Gastrocnemius medialis (tissue), 4 donors: ENCODE results near the gene PDLIM1. TPM values are rescaled to one million over a fixed set of nuclear protein-coding genes. Genes with fewer than 3 reads are reported as not detected.

Experiments
- ATAC-seq, 2 donors: fragments of 150-250 bp; one replicate each; pipeline ENCODE4 v1.9.1; 2016
- DNase-seq, 2 donors: peaks; one replicate each; pipeline ENCODE4 v3.0.0-alpha.2; 2019
- H3K27ac ChIP-seq, 4 donors: fragments of 200-600 bp; sonication (generic); 1 replicate in 1 of 4; 2 replicates in 3 of 4; pipeline ENCODE4 v1.5.1; 2016 to 2018; ENCODE audit warnings: mild to moderate bottlenecking in 2 of 4, moderate library complexity in 1 of 4
- H3K27me3 ChIP-seq, 3 donors: fragments of 200-600 bp; sonication (generic) in 2 of 3; 1 replicate in 1 of 3; 2 replicates in 2 of 3; pipeline versions ENCODE4 v1.5.1 to v1.6.0; 2016 to 2019; ENCODE audit warnings: mild to moderate bottlenecking in 1 of 3, moderate library complexity in 1 of 3
- H3K36me3 ChIP-seq, 2 donors: fragments of 200-600 bp; sonication (generic) in 1 of 2; one replicate each; pipeline ENCODE4 v1.5.1; 2017 to 2018
- H3K4me1 ChIP-seq, 2 donors: fragments of 200-600 bp; sonication (generic) in 1 of 2; one replicate each; pipeline ENCODE4 v1.5.1; 2016 to 2017; ENCODE audit warnings: mild to moderate bottlenecking in 2 of 2
- H3K4me3 ChIP-seq, 4 donors: fragments of 200-600 bp; sonication (generic) in 3 of 4; 1 replicate in 1 of 4; 2 replicates in 3 of 4; pipeline ENCODE4 v1.5.1; 2016 to 2019; ENCODE audit warnings: mild to moderate bottlenecking in 2 of 4
- H3K9me3 ChIP-seq, 3 donors: fragments of 200-600 bp; sonication (generic) in 2 of 3; 1 replicate in 1 of 3; 2 replicates in 2 of 3; pipeline ENCODE4 v1.5.1; 2016 to 2019
- POLR2A ChIP-seq, 2 donors: fragments of 450-650 bp; IDR thresholded peaks; one replicate each; pipeline ENCODE4 v1.6.1; 2017; ENCODE audit warnings: antibody characterized with exemption in 2 of 2, mild to moderate bottlenecking in 2 of 2, moderate library complexity in 2 of 2
- in situ Hi-C, 4 donors: fragments of 200-750 bp; cut with MboI; loops; one replicate each; pipeline versions ENCODE4 v1.15.0 to v1.8.0; 2017; ENCODE audit warnings: low sequenced_read_pairs in 4 of 4
- intact Hi-C: fragments of 100-400 bp; cut with DNase I; formaldehyde crosslinking; loops from one replicate; pipeline ENCODE4 v1.15.1; 2023; ENCODE audit warnings: low total_unique reads
- total RNA-seq, 4 donors: library from RNA; depleted of rRNA; stranded (reverse); fragments of >200 nt; gene quantifications; one replicate each; pipeline versions ENCODE4 v1.1.0 to v1.2.3, GENCODE V29; 2016
- TF ChIP-seq, protein P1 (sequence below), 5 experiments: fragments of 450-650 bp in 3 of 5; fragments of 200-600 bp in 2 of 5; sonication (generic) in 2 of 5; IDR thresholded peaks in 4 of 5; conservative IDR thresholded peaks in 1 of 5; 1 replicate in 4 of 5; 2 replicates in 1 of 5; pipeline ENCODE4 v1.5.1; 2016 to 2019; ENCODE audit warnings: antibody characterized with exemption in 5 of 5, mild to moderate bottlenecking in 3 of 5, moderate library complexity in 3 of 5

Gene PDLIM1
- total RNA-seq, 4 donors from 2014 or later, result 157 to 572 (median 272) TPM

DNA sequence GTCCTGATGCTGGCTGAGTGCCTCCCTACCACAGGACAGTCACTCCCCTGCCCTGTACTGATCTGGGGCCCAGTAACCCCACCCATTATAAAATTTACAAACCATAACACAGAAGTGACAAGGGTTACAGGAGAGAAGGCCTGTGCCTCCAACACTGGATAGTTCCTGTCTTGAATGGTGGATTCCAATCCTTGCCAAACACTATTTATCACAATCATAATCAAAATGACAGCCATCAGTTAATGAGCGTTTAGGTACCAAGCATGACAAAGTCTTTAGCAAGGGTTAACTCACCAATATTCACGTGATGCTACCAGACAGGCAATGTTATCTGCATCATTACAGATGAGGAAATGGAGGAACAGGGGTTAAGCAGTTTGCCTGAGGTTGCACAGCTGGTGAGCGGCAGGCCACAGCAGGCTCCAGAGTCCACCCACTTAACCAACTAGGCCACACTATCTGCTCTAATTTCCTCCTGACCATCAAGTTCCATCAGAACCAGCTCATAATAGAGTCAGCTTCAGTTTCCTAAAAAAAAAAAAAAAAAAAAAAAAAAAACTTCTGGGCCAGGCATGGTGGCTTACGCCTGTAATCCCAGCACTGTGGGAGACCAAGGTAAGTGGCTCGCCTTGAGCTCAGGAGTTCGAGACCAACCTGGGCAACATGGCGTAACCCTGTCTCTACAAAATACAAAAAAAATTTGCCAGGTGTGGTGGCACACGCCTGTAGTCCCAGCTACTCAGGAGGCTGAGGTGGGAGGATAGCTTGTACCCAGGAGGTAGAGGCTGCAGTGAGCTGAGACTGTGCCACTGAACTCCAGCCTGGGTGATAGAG is 14.2 kb downstream of the PDLIM1 start:
- Histone ChIP-seq H3K4me1 (peaks cover 87 to 94% of the 10 kb centered on the region in 2 donors), H3K9me3 (no peaks in the 10 kb centered on the region), H3K36me3 (no peaks in the 10 kb centered on the region), H3K27ac (peak overlapping the region; percentile 80 to 97 (median 92)), H3K4me3 (peak overlapping the region in 3 of 4 donors; percentile 31 to 52 (median 34)), H3K27me3 (no peaks in the 10 kb centered on the region)
- DNase-seq (no peak), ATAC-seq (peak; percentile 5 to 18)
- intact Hi-C loops, result loop anchor here (5.0 kb wide), 1 partner anchor 201 kb away; no protein-coding TSS in a partner anchor
- in situ Hi-C loops, result no loop called here
- TF ChIP-seq, protein P1, sequence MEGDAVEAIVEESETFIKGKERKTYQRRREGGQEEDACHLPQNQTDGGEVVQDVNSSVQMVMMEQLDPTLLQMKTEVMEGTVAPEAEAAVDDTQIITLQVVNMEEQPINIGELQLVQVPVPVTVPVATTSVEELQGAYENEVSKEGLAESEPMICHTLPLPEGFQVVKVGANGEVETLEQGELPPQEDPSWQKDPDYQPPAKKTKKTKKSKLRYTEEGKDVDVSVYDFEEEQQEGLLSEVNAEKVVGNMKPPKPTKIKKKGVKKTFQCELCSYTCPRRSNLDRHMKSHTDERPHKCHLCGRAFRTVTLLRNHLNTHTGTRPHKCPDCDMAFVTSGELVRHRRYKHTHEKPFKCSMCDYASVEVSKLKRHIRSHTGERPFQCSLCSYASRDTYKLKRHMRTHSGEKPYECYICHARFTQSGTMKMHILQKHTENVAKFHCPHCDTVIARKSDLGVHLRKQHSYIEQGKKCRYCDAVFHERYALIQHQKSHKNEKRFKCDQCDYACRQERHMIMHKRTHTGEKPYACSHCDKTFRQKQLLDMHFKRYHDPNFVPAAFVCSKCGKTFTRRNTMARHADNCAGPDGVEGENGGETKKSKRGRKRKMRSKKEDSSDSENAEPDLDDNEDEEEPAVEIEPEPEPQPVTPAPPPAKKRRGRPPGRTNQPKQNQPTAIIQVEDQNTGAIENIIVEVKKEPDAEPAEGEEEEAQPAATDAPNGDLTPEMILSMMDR (IDR thresholded peaks at IDR 0.05 in 4 of 5, conservative IDR thresholded peaks at IDR 0.05 in 1 of 5), result no peak
- no peak for TF ChIP-seq POLR2A (IDR thresholded peaks at IDR 0.05)

DNA sequence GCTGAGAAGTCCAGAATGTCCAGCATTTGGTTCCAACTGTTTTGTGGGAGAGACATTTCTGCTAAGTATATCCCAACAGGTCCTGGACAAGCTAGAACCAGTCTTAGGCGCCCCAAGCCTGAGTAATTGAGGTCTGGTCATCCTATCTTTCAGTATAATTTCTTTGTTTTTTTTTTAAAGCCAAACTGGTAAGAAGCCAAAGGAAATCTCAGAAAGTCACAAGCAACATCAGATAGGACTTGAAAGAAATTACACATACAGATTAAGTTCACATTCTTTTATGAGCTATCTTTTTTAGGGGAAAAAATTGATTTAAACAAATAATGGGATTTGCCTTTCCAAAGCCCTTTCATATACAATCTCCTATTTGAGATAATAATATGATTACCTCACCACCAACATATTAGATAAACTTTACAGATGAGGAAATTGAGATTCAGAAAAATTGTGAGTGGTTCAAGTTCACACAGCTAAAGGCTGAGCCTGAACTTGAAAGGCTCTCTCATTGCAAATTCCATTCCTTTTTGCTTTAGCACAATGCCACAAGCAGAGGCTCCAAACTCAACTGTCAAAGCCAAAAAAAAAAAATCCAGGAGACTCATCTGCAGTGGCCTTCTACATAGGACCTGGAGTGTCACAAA is 15.0 kb downstream of the PDLIM1 start:
- no peaks in the 10 kb centered on the region for H3K27me3 ChIP-seq
- H3K4me3 ChIP-seq, result peak overlapping the region in 3 of 4 donors; percentile 31 to 52 (median 34)
- intact Hi-C loops (loop anchor here (5.0 kb wide), 1 partner anchor 201 kb away; no protein-coding TSS in a partner anchor), in situ Hi-C loops (no loop called here)
- DNase-seq, result no peak
- H3K27ac ChIP-seq, result peak overlapping the region; percentile 80 to 97 (median 92)
- peaks cover 0 to 3% of the 10 kb centered on the region in 2 donors for H3K36me3 ChIP-seq
- H3K9me3 ChIP-seq, result no peaks in the 10 kb centered on the region
- TF ChIP-seq POLR2A (IDR thresholded peaks at IDR 0.05), result peak in 1 of 2 donors; percentile 14
- TF ChIP-seq, protein P1 (IDR thresholded peaks at IDR 0.05 in 4 of 5, conservative IDR thresholded peaks at IDR 0.05 in 1 of 5), result no peak
- ATAC-seq, result no peak
- peaks cover 83 to 90% of the 10 kb centered on the region in 2 donors for H3K4me1 ChIP-seq

DNA sequence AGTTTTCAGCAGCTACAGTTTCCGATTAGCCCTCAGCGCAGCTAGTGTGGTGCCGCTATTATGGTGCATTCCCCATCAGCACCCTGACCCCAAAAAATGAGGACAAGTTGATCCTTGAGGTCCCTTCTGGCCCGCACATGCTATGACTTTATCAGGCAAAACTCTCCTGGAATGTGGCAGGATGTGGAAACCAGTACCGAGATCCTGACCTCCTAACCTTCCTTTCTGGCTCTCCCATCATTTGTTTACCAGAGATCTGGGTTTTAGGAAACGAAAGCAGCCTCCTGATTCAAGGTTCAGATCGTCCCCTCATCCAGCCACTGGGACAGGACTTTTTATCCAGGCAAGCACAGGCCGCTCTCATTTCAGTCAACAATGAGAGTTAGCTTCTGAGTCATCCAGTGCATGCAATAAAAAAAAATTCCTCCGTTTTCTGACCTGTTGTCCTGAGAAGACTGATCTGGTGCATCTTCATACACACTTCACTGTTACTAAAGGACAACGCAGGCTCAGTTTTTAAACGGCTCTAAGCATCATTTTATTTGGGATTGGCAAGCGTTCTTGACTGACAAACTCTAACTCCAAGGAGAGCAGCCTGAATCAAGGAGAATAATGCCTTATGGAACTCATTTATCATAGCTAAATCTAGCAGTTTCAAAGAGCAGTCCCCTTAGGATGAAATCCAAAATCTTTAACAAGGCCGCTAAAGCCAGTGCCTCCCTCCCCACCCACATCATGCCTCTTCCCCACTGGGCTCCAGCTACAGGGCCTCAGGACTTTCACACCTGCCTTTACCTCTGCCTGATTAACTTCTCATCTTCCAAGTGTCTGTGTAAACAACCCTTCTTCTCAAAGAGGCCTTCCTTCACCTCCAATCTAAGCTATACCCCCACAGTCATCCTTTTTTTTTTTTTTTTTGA is 17.1 kb downstream of the PDLIM1 start:
- DNase-seq (peak; percentile 82 to 83), ATAC-seq (peak; percentile 85)
- TF ChIP-seq, protein P1 (IDR thresholded peaks at IDR 0.05 in 4 of 5, conservative IDR thresholded peaks at IDR 0.05 in 1 of 5), result no peak
- TF ChIP-seq POLR2A (IDR thresholded peaks at IDR 0.05), result peak; percentile 39 to 85
- Histone ChIP-seq H3K36me3 (peaks cover 0 to 14% of the 10 kb centered on the region in 2 donors), H3K4me3 (peak overlapping the region; percentile 14 to 52 (median 25)), H3K4me1 (peaks cover 69 to 74% of the 10 kb centered on the region in 2 donors), H3K27ac (peak overlapping the region; percentile 80 to 97 (median 92)), H3K9me3 (no peaks in the 10 kb centered on the region), H3K27me3 (no peaks in the 10 kb centered on the region)
- intact Hi-C loops (no loop called here), in situ Hi-C loops (no loop called here)

DNA sequence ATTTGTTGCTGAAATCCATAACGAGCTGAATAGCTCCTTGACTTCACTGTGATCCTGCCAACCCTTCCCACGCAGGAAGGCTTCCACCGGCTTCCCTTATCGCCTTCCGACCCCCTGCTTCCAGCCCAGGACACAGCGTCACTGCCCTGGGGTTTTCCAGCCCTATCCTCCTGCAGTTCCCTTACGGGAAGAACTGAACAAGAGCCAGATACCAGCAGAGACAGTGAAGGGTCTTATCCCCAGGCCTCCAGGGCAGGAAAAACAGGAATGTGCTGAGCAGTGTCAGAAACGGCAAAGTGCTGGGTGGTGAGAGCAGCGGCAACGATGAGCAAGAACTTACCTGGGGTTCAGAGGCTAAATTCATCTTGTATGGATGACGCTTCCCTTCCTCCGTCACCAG is 22.4 kb downstream of the PDLIM1 start:
- Histone ChIP-seq H3K4me1 (peaks cover 58 to 73% of the 10 kb centered on the region in 2 donors), H3K9me3 (no peaks in the 10 kb centered on the region), H3K27ac (peak overlapping the region; percentile 81 to 97 (median 92)), H3K4me3 (no peak overlapping the region), H3K36me3 (peaks cover 4 to 40% of the 10 kb centered on the region in 2 donors), H3K27me3 (no peaks in the 10 kb centered on the region)
- peak in 1 of 2 donors; percentile 17 for TF ChIP-seq POLR2A (IDR thresholded peaks at IDR 0.05)
- TF ChIP-seq, protein P1 (IDR thresholded peaks at IDR 0.05 in 4 of 5, conservative IDR thresholded peaks at IDR 0.05 in 1 of 5), result no peak
- ATAC-seq, result peak in 1 of 2 donors; percentile 28
- intact Hi-C loops (no loop called here), in situ Hi-C loops (no loop called here)
- DNase-seq, result no peak
